ENCODE results near the gene DNER.
"Not testable (repeated sequence)": the region's sequence is repeated elsewhere in the genome, so short reads cannot be mapped to it uniquely, and the experiment has no call there.

- TF ChIP-seq, protein P1, sequence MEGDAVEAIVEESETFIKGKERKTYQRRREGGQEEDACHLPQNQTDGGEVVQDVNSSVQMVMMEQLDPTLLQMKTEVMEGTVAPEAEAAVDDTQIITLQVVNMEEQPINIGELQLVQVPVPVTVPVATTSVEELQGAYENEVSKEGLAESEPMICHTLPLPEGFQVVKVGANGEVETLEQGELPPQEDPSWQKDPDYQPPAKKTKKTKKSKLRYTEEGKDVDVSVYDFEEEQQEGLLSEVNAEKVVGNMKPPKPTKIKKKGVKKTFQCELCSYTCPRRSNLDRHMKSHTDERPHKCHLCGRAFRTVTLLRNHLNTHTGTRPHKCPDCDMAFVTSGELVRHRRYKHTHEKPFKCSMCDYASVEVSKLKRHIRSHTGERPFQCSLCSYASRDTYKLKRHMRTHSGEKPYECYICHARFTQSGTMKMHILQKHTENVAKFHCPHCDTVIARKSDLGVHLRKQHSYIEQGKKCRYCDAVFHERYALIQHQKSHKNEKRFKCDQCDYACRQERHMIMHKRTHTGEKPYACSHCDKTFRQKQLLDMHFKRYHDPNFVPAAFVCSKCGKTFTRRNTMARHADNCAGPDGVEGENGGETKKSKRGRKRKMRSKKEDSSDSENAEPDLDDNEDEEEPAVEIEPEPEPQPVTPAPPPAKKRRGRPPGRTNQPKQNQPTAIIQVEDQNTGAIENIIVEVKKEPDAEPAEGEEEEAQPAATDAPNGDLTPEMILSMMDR (conservative IDR thresholded peaks at IDR 0.05; ENCODE audit: low read depth, low read length): not testable (repeated sequence)
- not testable (repeated sequence) for TF ChIP-seq USF2 (IDR thresholded peaks at IDR 0.05; ENCODE audit: low read depth, low read length); POLR2A (IDR thresholded peaks at IDR 0.05; ENCODE audit: low read depth, low read length); CEBPB (IDR thresholded peaks at IDR 0.05; ENCODE audit: low read depth, low read length); RFX5 (IDR thresholded peaks at IDR 0.05; ENCODE audit: low read depth, low read length); ELK1 (IDR thresholded peaks at IDR 0.05; ENCODE audit: borderline replicate concordance, low read depth, low read length); MAFK (IDR thresholded peaks at IDR 0.05; ENCODE audit: low read depth, low read length); RAD21 (IDR thresholded peaks at IDR 0.05; ENCODE audit: low read length); RCOR1 (IDR thresholded peaks at IDR 0.05; ENCODE audit: insufficient replicate concordance, low read length); SMC3 (IDR thresholded peaks at IDR 0.05; ENCODE audit: low read depth, low read length); MAZ (IDR thresholded peaks at IDR 0.05; ENCODE audit: borderline replicate concordance, low read depth, low read length)
Measured at GRCh38 chr2:229373311-229373710, 341.0 kb downstream of the DNER start.

Data from IMR-90 (cell line).